ENCODE measurements around the gene CLDND2. TPM values are rescaled to one million over a fixed set of nuclear protein-coding genes. Genes with fewer than 3 reads are reported as not detected.

The CLDND2 gene
- total and polyA plus RNA-seq, 2 of the 8 experiments (the other 6 are each of a cell fraction or from before 2014, with no cell fraction given): 0.21 to 0.56 TPM

GRCh38 chr19:51371186-51371690, 2.4 kb upstream of the CLDND2 start:
- no peak overlapping the region for H3K14ac ChIP-seq (ENCODE audit: insufficient read length)
- H2BK20ac ChIP-seq (ENCODE audit: low read length): no peak overlapping the region
- no peak overlapping the region for H4K8ac ChIP-seq (ENCODE audit: extremely low read depth, insufficient read depth, low read length)
- no peak overlapping the region for H3K23ac ChIP-seq (ENCODE audit: insufficient read length)
- H3K27me3 ChIP-seq (replicated peaks in 1 of 4; ENCODE audit: control insufficient read depth in 3 of 4, extremely low read depth in 1 of 4, insufficient read depth in 3 of 4, low read length in 3 of 4): no peaks in the 10 kb centered on the region; a peak in 2 of 7 replicates
- H2BK12ac ChIP-seq (ENCODE audit: low read depth, low read length): no peak overlapping the region
- 76% methylated on average over 8 of the region's 8 CpGs; no CpG with 5 or more reads in 1 of the 2 experiments for WGBS, 2 experiments (ENCODE audit: extremely low coverage in 1 of 2, insufficient coverage in 1 of 2, insufficient read length in 1 of 2, insufficient replicate concordance in 2 of 2, low coverage in 1 of 2, low lambda C conversion rate in 2 of 2, missing lambda C conversion rate in 1 of 2)
- POLR2A ChIA-PET (ENCODE audit: partially characterized antibody): interaction anchor here (1.3 to 2.7 kb wide), 3 partner anchors 10 to 23 kb away, joined by 3 to 11 read pairs (median 5); partner anchors contain the start of gene C19orf84
- no peak overlapping the region for H3K4me3 ChIP-seq (ENCODE audit: extremely low read depth in 1 of 4, insufficient read depth in 2 of 4, low read depth in 3 of 4, low read length in 4 of 4)
- no peak overlapping the region for H3K18ac ChIP-seq (ENCODE audit: extremely low read depth, low read length)
- H3K36me3 ChIP-seq (ENCODE audit: control insufficient read depth in 2 of 4, insufficient read depth in 4 of 4, low read length in 3 of 4): no peaks in the 10 kb centered on the region
- H2AK5ac ChIP-seq (ENCODE audit: low read depth, low read length): no peak overlapping the region
- no peak overlapping the region for H3K56ac ChIP-seq (replicated peaks; ENCODE audit: insufficient read length, low read depth, low read length)
- H2BK15ac ChIP-seq (ENCODE audit: low read length): no peak overlapping the region
- CTCF ChIA-PET (ENCODE audit: partially characterized antibody): interaction anchor here (1.0 to 1.8 kb wide), 3 partner anchors 16 to 46 kb away, joined by 3 to 5 read pairs (median 4); partner anchors contain the start of genes C19orf84, LIM2 and SIGLEC10
- no peak overlapping the region for H3K4me2 ChIP-seq (ENCODE audit: insufficient read depth in 1 of 2, low read depth in 2 of 2, low read length in 2 of 2)
- no peak overlapping the region for H2BK5ac ChIP-seq (ENCODE audit: low read depth, low read length)
- H4K20me1 ChIP-seq (replicated peaks in 1 of 2; ENCODE audit: control insufficient read depth in 1 of 2, insufficient read depth in 2 of 2, low read length in 2 of 2): no peaks in the 10 kb centered on the region
- peaks cover 0 to 9% (median 8%) of the 10 kb centered on the region in 4 experiments; a peak in 5 of 7 replicates for H3K4me1 ChIP-seq (replicated peaks in 1 of 4; ENCODE audit: control insufficient read depth in 3 of 4, insufficient read depth in 4 of 4, low read length in 3 of 4)
- FAIRE-seq (no peak), DNase-seq (ENCODE audit: low read depth in 1 of 2, low spot score in 2 of 2) (no peak)
- no peak overlapping the region for H4K5ac ChIP-seq (ENCODE audit: insufficient read length, low read depth, low read length)
- H2AFZ ChIP-seq (ENCODE audit: low read length): no peak overlapping the region
- H4K91ac ChIP-seq (replicated peaks; ENCODE audit: insufficient read length, low read length): no peak overlapping the region
- no peaks in the 10 kb centered on the region for H3K9me3 ChIP-seq (ENCODE audit: insufficient read depth in 2 of 2, low read depth in 1 of 2, low read length in 1 of 2)
- H2BK120ac ChIP-seq (replicated peaks; ENCODE audit: low read depth, low read length): no peak overlapping the region
- no peak overlapping the region for H3K4ac ChIP-seq (replicated peaks; ENCODE audit: insufficient read length, low read depth, low read length)
- no peaks in the 10 kb centered on the region for H3K79me2 ChIP-seq (ENCODE audit: control insufficient read depth in 1 of 2, insufficient read depth in 2 of 2, low read length in 2 of 2)
- peaks cover 19% of the 10 kb centered on the region for H3K23me2 ChIP-seq (ENCODE audit: low read depth, low read length)
- no peaks in the 10 kb centered on the region for H3K79me1 ChIP-seq (ENCODE audit: low read depth, low read length)
- no peak overlapping the region for H3K27ac ChIP-seq (ENCODE audit: low read depth, low read length)
- no peak overlapping the region for H3K9ac ChIP-seq (replicated peaks in 1 of 4; ENCODE audit: extremely low read depth in 1 of 4, low read depth in 3 of 4, low read length in 3 of 4)
- TF ChIP-seq JUND (IDR thresholded peaks at IDR 0.05; ENCODE audit: low read length) (no peak), GABPA (IDR thresholded peaks at IDR 0.05; ENCODE audit: borderline replicate concordance, insufficient read depth, low read length) (no peak), NANOG (IDR thresholded peaks at IDR 0.05; ENCODE audit: insufficient read depth, low read depth, low read length, poor library complexity, severe bottlenecking) (no peak), SUZ12 (IDR thresholded peaks at IDR 0.05; ENCODE audit: low read length) (no peak), ASH2L (IDR thresholded peaks at IDR 0.05; ENCODE audit: low read length) (no peak), CHD1 (IDR thresholded peaks at IDR 0.05; ENCODE audit: low read depth, low read length) (no peak), E2F6 (IDR thresholded peaks at IDR 0.05) (no peak), MAX (IDR thresholded peaks at IDR 0.05) (no peak), CBX8 (IDR thresholded peaks at IDR 0.05; ENCODE audit: borderline replicate concordance, low read depth, low read length) (no peak), PHF8 (conservative IDR thresholded peaks at IDR 0.05; ENCODE audit: low read depth, low read length) (no peak), YY1 (IDR thresholded peaks at IDR 0.05; ENCODE audit: low read depth, low read length) (no peak), SIN3A (conservative IDR thresholded peaks at IDR 0.05 in 1 of 2, IDR thresholded peaks at IDR 0.05 in 1 of 2; ENCODE audit: low read depth in 1 of 2, low read length in 2 of 2) (no peak), MAFK (IDR thresholded peaks at IDR 0.05; ENCODE audit: low read depth, low read length) (no peak)

Data from H1 (cell line).